H1 (cell line): ENCODE measurements around the gene DENND5B. TPM values are rescaled to one million over a fixed set of nuclear protein-coding genes. Genes with fewer than 3 reads are reported as not detected.

ENCODE experiments used
- CTCF ChIA-PET: fragments of 300-600 bp; sonication (Branson Sonifier 250); formaldehyde crosslinking; loops from one replicate; lab custom pipeline; 2021; ENCODE audit not compliant: partially characterized antibody; lab: Charles Lee
- POLR2A ChIA-PET: fragments of 300-600 bp; sonication (Branson Sonifier 250); formaldehyde crosslinking; loops from one replicate; lab custom pipeline; 2021; ENCODE audit warnings: inconsistent platforms; ENCODE audit not compliant: partially characterized antibody; lab: Charles Lee
- DNase-seq, 2 experiments: peaks; one replicate each; pipeline versions ENCODE4 v3.0.0 to v3.0.0-alpha.2; 2010 to 2022; ENCODE audit warnings: low spot score in 2 of 2, low read depth in 1 of 2, mixed read lengths in 1 of 2
- FAIRE-seq: peaks from 2 replicates; lab custom pipeline; 2011; peaks lifted over from hg19 to GRCh38; lab: Jason Lieb, UNC
- H2AFZ ChIP-seq: 2 replicates; pipeline ENCODE4 v1.8.1; 2012; ENCODE audit warnings: low read length, inconsistent platforms
- H2AK5ac ChIP-seq: 2 replicates; pipeline ENCODE4 v1.6.1; 2013; ENCODE audit warnings: low read depth, low read length
- H2BK120ac ChIP-seq: replicated peaks from 2 replicates; pipeline ENCODE3; 2013; ENCODE audit warnings: low read depth, low read length, inconsistent platforms
- H2BK12ac ChIP-seq: 2 replicates; pipeline ENCODE4 v1.6.1; 2013; ENCODE audit warnings: low read depth, low read length
- H2BK15ac ChIP-seq: 2 replicates; pipeline ENCODE4 v1.6.1; 2013; ENCODE audit warnings: low read length
- H2BK20ac ChIP-seq: 2 replicates; pipeline ENCODE4 v1.6.1; 2013; ENCODE audit warnings: low read length
- H2BK5ac ChIP-seq: 2 replicates; pipeline ENCODE4 v1.6.1; 2013; ENCODE audit warnings: low read depth, low read length
- H3K14ac ChIP-seq: 2 replicates; pipeline ENCODE4 v1.6.1; 2013; ENCODE audit warnings: inconsistent platforms; ENCODE audit not compliant: insufficient read length
- H3K18ac ChIP-seq: 2 replicates; pipeline ENCODE4 v1.6.1; 2013; ENCODE audit warnings: low read length; ENCODE audit errors: extremely low read depth
- H3K23ac ChIP-seq: 2 replicates; pipeline ENCODE4 v1.6.1; 2013; ENCODE audit warnings: inconsistent platforms; ENCODE audit not compliant: insufficient read length
- H3K23me2 ChIP-seq: 2 replicates; pipeline ENCODE4 v1.6.1; 2013; ENCODE audit warnings: low read depth, low read length
- H3K27ac ChIP-seq: 2 replicates; pipeline ENCODE4 v1.6.1; 2011; ENCODE audit warnings: low read depth, low read length, inconsistent platforms
- H3K27me3 ChIP-seq, 4 experiments: replicated peaks in 1 of 4; 1 replicate in 1 of 4; 2 replicates in 3 of 4; pipeline versions ENCODE4 v1.6.1 to v1.8.1; 2011 to 2013; ENCODE audit warnings: low read length in 3 of 4, mild to moderate bottlenecking in 3 of 4, inconsistent platforms in 2 of 4, mixed read lengths in 2 of 4, moderate library complexity in 1 of 4; ENCODE audit not compliant: control insufficient read depth in 3 of 4, insufficient read depth in 3 of 4; ENCODE audit errors: extremely low read depth in 1 of 4
- H3K36me3 ChIP-seq, 4 experiments: 2 replicates each; pipeline versions ENCODE4 v1.6.1 to v1.8.1; 2011 to 2013; ENCODE audit warnings: mild to moderate bottlenecking in 4 of 4, low read length in 3 of 4, moderate library complexity in 2 of 4, control low read depth in 1 of 4, inconsistent platforms in 1 of 4; ENCODE audit not compliant: insufficient read depth in 4 of 4, control insufficient read depth in 2 of 4
- H3K4ac ChIP-seq: replicated peaks from 2 replicates; pipeline ENCODE3; 2013; ENCODE audit warnings: low read length, low read depth, mixed read lengths, inconsistent platforms; ENCODE audit not compliant: insufficient read length
- H3K4me1 ChIP-seq, 4 experiments: replicated peaks in 1 of 4; 1 replicate in 1 of 4; 2 replicates in 3 of 4; pipeline versions ENCODE4 v1.6.1 to v1.8.1; 2011 to 2013; ENCODE audit warnings: low read length in 3 of 4, inconsistent platforms in 2 of 4, mixed read lengths in 1 of 4; ENCODE audit not compliant: insufficient read depth in 4 of 4, control insufficient read depth in 3 of 4
- H3K4me2 ChIP-seq, 2 experiments: 2 replicates each; pipeline versions ENCODE4 v1.6.1 to v1.8.1; 2011 to 2013; ENCODE audit warnings: low read depth in 2 of 2, low read length in 2 of 2, control low read depth in 1 of 2, inconsistent platforms in 1 of 2, mild to moderate bottlenecking in 1 of 2; ENCODE audit not compliant: insufficient read depth in 1 of 2
- H3K4me3 ChIP-seq, 4 experiments: fragments of 200-600, 300-600 bp in 1 of 4; sonication (generic), shearing (Covaris generic), sonication (Bioruptor Twin) in 1 of 4; 2 replicates each; pipeline versions ENCODE4 v1.5.1 to v1.8.1; 2011 to 2016; ENCODE audit warnings: low read length in 4 of 4, low read depth in 3 of 4, control low read depth in 2 of 4, inconsistent platforms in 2 of 4, mild to moderate bottlenecking in 2 of 4, mixed read lengths in 1 of 4, moderate library complexity in 1 of 4; ENCODE audit not compliant: insufficient read depth in 2 of 4; ENCODE audit errors: extremely low read depth in 1 of 4
- H3K56ac ChIP-seq: replicated peaks from 2 replicates; pipeline ENCODE3; 2013; ENCODE audit warnings: low read depth, mild to moderate bottlenecking, mixed read lengths, low read length, inconsistent platforms; ENCODE audit not compliant: insufficient read length
- H3K79me1 ChIP-seq: 2 replicates; pipeline ENCODE4 v1.6.1; 2013; ENCODE audit warnings: low read depth, low read length, control low read depth
- H3K79me2 ChIP-seq, 2 experiments: 2 replicates each; pipeline versions ENCODE4 v1.6.1 to v1.8.1; 2012 to 2013; ENCODE audit warnings: low read length in 2 of 2, mild to moderate bottlenecking in 2 of 2, inconsistent platforms in 1 of 2; ENCODE audit not compliant: insufficient read depth in 2 of 2, control insufficient read depth in 1 of 2
- H3K9ac ChIP-seq, 4 experiments: replicated peaks in 1 of 4; 1 replicate in 1 of 4; 2 replicates in 3 of 4; pipeline versions ENCODE4 v1.6.1 to v1.8.1; 2011 to 2013; ENCODE audit warnings: low read depth in 3 of 4, low read length in 3 of 4, control low read depth in 2 of 4, mild to moderate bottlenecking in 2 of 4, moderate library complexity in 2 of 4, inconsistent platforms in 1 of 4; ENCODE audit errors: extremely low read depth in 1 of 4
- H3K9me3 ChIP-seq, 2 experiments: 2 replicates each; pipeline versions ENCODE4 v1.6.1 to v1.8.1; 2012 to 2013; ENCODE audit warnings: mild to moderate bottlenecking in 2 of 2, moderate library complexity in 2 of 2, control low read depth in 1 of 2, inconsistent platforms in 1 of 2, low read depth in 1 of 2, low read length in 1 of 2, mixed read lengths in 1 of 2; ENCODE audit not compliant: insufficient read depth in 2 of 2
- H4K20me1 ChIP-seq, 2 experiments: replicated peaks in 1 of 2; 2 replicates each; pipeline versions ENCODE3 to v1.8.1; 2011 to 2013; ENCODE audit warnings: inconsistent platforms in 2 of 2, low read length in 2 of 2, mild to moderate bottlenecking in 1 of 2; ENCODE audit not compliant: insufficient read depth in 2 of 2, control insufficient read depth in 1 of 2
- H4K5ac ChIP-seq: 2 replicates; pipeline ENCODE4 v1.6.1; 2013; ENCODE audit warnings: low read length, low read depth, mixed read lengths, inconsistent platforms; ENCODE audit not compliant: insufficient read length
- H4K8ac ChIP-seq: 2 replicates; pipeline ENCODE4 v1.8.0; 2013; ENCODE audit warnings: mild to moderate bottlenecking, moderate library complexity, low read length, inconsistent platforms; ENCODE audit not compliant: insufficient read depth; ENCODE audit errors: extremely low read depth
- H4K91ac ChIP-seq: replicated peaks from 2 replicates; pipeline ENCODE3; 2013; ENCODE audit warnings: low read length, mixed read lengths, inconsistent platforms; ENCODE audit not compliant: insufficient read length
- RAD21 ChIP-seq, 2 experiments: IDR thresholded peaks in 1 of 2; conservative IDR thresholded peaks in 1 of 2; 2 replicates each; pipeline ENCODE4 v1.6.1; 2011; ENCODE audit warnings: low read depth in 2 of 2, low read length in 2 of 2, improper control_type of control experiment in 1 of 2, inconsistent platforms in 1 of 2, mild to moderate bottlenecking in 1 of 2, moderate library complexity in 1 of 2
- RBBP5 ChIP-seq: IDR thresholded peaks from 2 replicates; pipeline ENCODE4 v1.7.1; 2012; ENCODE audit warnings: low read depth, mild to moderate bottlenecking, inconsistent platforms, low read length, moderate library complexity, borderline replicate concordance
- WGBS, 2 experiments: shearing (Covaris generic) in 1 of 2; methylation state at CpG; one replicate each; pipeline versions ENCODE4 v1.1.6 to v1.1.7; 2013 to 2015; ENCODE audit warnings: low lambda C conversion rate in 2 of 2, mixed read lengths in 2 of 2, inconsistent platforms in 1 of 2, low coverage in 1 of 2, missing lambda C conversion rate in 1 of 2; ENCODE audit not compliant: insufficient replicate concordance in 2 of 2, insufficient coverage in 1 of 2, insufficient read length in 1 of 2; ENCODE audit errors: extremely low coverage in 1 of 2, missing lambda C conversion rate in 1 of 2; 5-methylcytosine and 5-hydroxymethylcytosine counted together
- polyA plus RNA-seq, 7 experiments: library from polyadenylated mRNA; depleted of rRNA in 3 of 7; stranded (reverse) in 5 of 7; unstranded in 2 of 7; fragments of >200 nt in 5 of 7; fragments of 200-250 nt in 2 of 7; gene quantifications; 1 replicate in 5 of 7; 2 replicates in 1 of 7; 4 replicates in 1 of 7; pipeline versions ENCODE4 v1.2.1 to v1.2.3, GENCODE V29; 2011 to 2013; ENCODE audit warnings: missing spikeins in 2 of 7, mixed read lengths in 2 of 7
- total RNA-seq: library from RNA; stranded (reverse); fragmentation: NEBNext Ultra II Directional; extraction: Animal tissue kit (Norgen Biotek cat#: 25700); gene quantifications from 2 replicates; pipeline ENCODE4 v1.2.1, GENCODE V29; 2021

The DENND5B gene
- total and polyA plus RNA-seq, 2 of the 8 experiments (the other 6 are each of a cell fraction or from before 2014, with no cell fraction given) = 13.4 to 20.2 TPM

GRCh38 chr12:31390991-31391390 lies 199.9 kb downstream of the DENND5B start:
- Histone ChIP-seq H2BK15ac (no peak overlapping the region), H2BK20ac (peak overlapping the region; percentile 80; the same call in 1 of the 2 replicates), H3K9ac (no peak overlapping the region), H4K8ac (no peak overlapping the region), H2BK5ac (peak overlapping the region; percentile 47; the same call in 1 of the 2 replicates), H3K4me1 (peaks cover 6 to 16% (median 11%) of the 10 kb centered on the region in 4 experiments; a peak in 5 of 7 replicates), H3K23ac (no peak overlapping the region), H3K4ac (no peak overlapping the region), H3K27me3 (no peaks in the 10 kb centered on the region), H3K79me2 (no peaks in the 10 kb centered on the region), H3K4me2 (no peak overlapping the region), H4K20me1 (no peaks in the 10 kb centered on the region), H3K79me1 (no peaks in the 10 kb centered on the region), H3K9me3 (no peaks in the 10 kb centered on the region), H3K14ac (no peak overlapping the region), H3K27ac (no peak overlapping the region), H2AFZ (no peak overlapping the region), H3K36me3 (no peaks in the 10 kb centered on the region), H2BK12ac (peak overlapping the region; percentile 85), H3K18ac (no peak overlapping the region), H4K5ac (no peak overlapping the region), H4K91ac (peak overlapping the region; percentile 47), H3K56ac (no peak overlapping the region), H2BK120ac (no peak overlapping the region), H2AK5ac (no peak overlapping the region), H3K4me3 (no peak overlapping the region), H3K23me2 (no peaks in the 10 kb centered on the region)
- ChIA-PET POLR2A (interaction anchor here (1.6 to 12.9 kb wide), 2 partner anchors 21 to 65 kb away, joined by 7 to 474 read pairs; partner anchors contain the start of gene SINHCAF), CTCF (interaction anchor here (0.6 to 3.2 kb wide), 4 partner anchors 12 to 39 kb away, joined by 3 to 19 read pairs (median 3); no protein-coding TSS in a partner anchor)
- no peak for DNase-seq
- WGBS, 2 experiments = 79% methylated on average over 2 of the region's 2 CpGs; no CpG with 5 or more reads in 1 of the 2 experiments
- TF ChIP-seq RAD21 (IDR thresholded peaks at IDR 0.05 in 1 of 2, conservative IDR thresholded peaks at IDR 0.05 in 1 of 2; ENCODE audit: low read depth in 2 of 2, low read length in 2 of 2) (peak in 1 of 2 experiments; percentile 26; a peak in 1 of 4 replicates), RBBP5 (no peak)
- FAIRE-seq = no peak
